Activated CD4-positive, alpha-beta T cell treated with anti-CD3 and anti-CD28 coated beads, Interleukin-2, Interleukin-4, amounts not matched to agents 100 ng/mL and 50 ng/mL, durations not matched to agents 16 hours and 8 hours (primary cell): Measurements from ENCODE around the gene PHC3.
"Not testable (repeated sequence)": the region's sequence is repeated elsewhere in the genome, so short reads cannot be mapped to it uniquely, and the experiment has no call there.

Experiments used
- DNase-seq: peaks from one replicate; pipeline ENCODE4 v3.0.0-alpha.2; 2020; ENCODE audit warnings: low spot score

The PHC3 gene, protein sequence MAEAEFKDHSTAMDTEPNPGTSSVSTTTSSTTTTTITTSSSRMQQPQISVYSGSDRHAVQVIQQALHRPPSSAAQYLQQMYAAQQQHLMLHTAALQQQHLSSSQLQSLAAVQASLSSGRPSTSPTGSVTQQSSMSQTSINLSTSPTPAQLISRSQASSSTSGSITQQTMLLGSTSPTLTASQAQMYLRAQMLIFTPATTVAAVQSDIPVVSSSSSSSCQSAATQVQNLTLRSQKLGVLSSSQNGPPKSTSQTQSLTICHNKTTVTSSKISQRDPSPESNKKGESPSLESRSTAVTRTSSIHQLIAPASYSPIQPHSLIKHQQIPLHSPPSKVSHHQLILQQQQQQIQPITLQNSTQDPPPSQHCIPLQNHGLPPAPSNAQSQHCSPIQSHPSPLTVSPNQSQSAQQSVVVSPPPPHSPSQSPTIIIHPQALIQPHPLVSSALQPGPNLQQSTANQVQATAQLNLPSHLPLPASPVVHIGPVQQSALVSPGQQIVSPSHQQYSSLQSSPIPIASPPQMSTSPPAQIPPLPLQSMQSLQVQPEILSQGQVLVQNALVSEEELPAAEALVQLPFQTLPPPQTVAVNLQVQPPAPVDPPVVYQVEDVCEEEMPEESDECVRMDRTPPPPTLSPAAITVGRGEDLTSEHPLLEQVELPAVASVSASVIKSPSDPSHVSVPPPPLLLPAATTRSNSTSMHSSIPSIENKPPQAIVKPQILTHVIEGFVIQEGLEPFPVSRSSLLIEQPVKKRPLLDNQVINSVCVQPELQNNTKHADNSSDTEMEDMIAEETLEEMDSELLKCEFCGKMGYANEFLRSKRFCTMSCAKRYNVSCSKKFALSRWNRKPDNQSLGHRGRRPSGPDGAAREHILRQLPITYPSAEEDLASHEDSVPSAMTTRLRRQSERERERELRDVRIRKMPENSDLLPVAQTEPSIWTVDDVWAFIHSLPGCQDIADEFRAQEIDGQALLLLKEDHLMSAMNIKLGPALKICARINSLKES

DNA sequence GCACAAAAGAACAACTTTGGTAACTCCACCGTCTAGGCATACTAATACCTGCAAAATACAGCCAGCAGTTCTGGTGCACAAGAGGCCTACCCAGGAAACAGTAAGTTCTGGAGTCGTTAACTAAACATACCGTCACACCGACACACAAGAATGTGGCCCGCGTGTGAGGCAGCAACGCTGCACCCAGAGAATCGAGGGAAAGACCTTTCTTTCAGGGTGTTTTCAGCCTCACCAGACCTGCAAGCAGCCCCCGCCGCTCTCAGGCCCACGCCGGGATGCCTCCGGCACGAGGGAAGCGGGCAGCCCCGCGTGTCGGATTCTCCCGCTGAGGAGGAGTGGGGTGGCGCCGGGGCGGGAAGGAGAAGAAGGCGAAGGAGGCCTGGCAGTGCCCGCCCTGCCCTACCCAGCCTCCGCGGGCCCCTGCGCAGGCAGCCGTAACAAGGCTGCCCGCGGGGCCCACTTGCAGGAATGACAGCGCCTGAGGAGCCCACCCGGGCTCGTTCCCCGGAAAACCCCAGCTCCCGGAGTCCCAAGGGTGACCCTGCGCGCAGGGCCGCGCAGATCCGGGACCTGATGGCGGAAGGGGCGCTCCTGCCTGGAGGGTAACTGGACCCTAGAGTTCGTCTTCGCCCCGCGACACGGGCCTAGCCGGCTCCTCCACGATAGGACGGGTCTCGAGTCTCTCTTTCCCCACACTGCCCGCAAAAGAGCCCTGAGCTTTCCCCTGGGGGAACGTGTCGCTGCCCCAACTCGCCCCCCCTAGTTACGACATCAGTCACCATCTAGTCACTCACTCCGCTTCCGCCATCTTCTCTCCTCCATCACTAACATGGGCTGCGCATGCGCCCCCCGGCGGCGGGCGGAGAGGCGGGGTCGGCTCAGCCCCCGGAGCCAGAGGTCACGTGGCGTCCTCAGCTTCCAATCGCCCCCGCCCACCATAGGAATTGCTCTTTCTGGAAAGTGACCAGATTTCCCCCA, at the start of gene PHC3:
PHC3 (minus strand) TSS at position 826 of the 978 bp plus-strand sequence; CDS start at position 808, 18 bp downstream.
- DNase-seq, result peak; percentile 94

DNA sequence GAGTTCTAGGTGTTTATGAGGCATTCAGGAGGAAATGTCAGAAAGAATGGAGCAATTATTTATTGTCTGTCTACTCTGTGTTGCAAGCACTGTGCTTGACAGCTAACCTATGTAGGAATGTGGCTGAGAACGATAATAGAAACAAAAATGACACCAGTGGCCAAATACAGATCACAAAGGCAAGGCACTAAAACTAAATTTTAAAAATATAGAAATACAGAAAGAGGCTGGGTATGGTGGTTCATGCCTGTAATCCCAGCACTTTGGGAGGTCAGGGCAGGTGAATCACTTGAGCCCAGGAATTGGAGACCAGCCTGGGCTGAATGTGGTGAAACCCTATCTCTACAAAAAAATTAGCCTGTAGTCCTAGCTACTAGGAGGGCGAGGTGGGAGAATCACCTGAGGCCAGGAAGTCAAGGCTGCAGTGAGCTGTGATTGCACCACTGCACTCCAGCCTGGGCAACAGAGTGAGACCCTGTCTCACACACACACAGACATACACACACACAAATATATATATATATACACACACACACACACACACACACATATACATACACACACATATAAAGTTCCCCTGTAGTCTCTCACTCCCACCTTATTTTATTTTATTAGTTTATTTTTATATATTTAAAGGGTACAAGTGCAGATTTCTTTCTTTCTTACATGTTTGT, 46.7 kb upstream of the PHC3 start:
- DNase-seq, result no peak

DNA sequence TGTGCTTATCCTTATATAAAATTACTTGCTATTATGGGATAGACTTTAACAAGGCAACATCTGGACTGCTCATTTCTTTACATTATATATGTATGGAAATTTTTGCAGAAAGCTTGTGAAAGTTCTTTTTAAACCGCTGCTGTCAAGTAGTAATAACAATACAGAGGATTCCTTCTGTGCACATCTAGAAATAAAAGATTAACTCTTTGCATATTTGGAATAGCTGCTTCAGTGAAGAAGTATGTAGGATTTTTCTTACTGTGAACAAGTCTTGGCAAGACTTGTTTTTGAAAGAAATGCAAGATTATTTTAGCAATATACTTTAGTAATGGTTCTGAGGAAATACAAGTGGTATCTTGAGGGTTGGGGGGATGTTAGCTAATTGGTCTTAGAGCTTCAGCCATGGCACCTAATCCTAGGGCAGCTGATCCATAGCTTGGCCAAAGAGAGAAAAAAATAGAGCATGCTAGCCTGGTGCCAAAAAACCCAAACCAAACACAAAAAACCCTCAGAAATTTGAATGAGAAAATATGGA, 45.0 kb upstream of the PHC3 start:
- no peak for DNase-seq

DNA sequence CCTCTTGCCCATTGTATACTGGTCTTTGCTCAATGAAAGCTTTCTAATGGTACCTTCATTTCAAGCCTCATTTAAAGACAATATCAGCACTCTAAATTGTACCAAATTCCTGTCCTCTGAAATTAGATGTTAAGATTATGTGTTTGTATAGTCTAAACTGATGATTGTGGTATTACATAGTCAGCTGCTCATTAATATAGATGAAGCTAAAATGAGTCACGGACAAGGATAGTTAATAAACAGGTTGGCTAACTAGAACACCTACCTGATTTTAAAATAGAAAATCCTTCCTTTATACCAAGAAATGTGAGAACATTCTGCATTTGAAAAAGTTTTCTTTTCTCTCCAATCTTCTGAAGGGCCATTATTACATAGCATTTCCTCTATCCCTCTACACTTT, 43.6 kb upstream of the PHC3 start:
- no peak for DNase-seq

DNA sequence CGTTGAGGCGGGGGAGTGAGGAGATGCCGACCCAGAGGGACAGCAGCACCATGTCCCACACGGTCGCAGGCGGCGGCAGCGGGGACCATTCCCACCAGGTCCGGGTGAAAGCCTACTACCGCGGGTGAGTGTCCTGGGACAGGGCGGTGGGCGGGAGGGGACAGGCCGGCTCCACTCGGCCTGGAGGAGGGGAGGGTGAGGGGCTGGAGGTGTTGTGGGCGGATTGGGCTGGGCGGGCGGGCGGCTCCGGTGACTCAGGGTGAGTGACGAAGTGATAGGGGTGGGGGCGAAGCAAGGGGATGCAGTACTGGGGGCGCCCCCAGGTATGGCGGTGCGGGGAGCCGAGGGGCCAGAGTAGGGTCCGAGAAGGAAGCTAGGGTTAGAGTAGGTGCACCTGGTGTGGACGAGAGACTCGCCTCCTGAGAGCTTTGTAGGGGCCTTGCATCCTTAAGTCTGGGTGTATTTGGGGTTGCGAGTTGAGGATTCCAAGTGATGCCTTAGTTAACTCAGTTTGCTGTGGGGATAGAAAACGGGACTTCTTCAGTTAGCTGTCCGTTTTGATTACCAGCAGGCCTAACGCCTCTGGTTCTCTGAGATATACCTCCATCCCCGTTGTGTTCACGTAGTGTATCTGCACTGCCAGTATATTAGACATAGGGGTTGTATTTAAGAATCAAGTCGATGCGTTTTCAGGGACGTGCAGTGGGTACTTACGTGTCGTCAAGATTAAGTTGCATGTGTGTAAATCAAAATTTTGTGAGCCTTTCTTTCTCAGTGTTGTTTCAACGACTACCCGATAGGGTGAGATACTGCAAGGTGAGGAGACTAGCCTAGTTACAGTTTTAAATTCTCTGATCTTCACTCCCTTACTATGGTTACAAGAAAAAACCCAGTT, 41.4 kb upstream of the PHC3 start:
- peak; percentile 37 for DNase-seq

DNA sequence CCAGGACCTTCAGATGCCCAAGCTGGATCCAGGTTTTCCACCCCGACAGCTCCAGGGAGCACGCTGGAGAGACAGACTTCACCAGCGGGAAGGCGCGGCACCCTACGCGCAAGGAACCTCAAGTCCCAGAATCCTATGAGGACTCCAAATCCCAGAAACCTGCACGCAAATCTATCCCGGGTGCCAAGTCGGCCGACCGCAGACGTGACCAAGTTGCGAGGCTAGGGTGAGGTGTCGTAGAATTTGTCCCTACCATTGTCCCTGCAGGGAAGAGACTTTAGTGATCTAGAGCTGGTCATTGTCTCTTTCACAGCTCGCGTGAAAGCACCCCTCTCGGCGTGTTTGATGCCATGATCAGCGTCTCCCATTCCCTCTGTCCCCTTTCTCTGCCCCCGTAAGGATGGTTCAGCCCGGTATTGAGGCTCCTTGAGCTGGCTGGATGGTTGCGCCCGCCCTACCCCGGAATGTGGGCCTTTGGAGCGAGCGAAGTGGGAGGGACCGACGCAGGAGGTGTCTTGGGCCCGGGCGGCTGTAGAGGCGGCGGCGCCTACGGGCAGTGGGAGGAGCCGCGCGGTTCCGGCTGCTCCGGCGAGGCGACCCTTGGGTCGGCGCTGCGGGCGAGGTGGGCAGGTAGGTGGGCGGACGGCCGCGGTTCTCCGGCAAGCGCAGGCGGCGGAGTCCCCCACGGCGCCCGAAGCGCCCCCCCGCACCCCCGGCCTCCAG, 40.6 kb upstream of the PHC3 start, which contains the start of gene PRKCI:
PRKCI (plus strand) TSS at position 501 of the 723 bp plus-strand sequence. CDS start 246 bp downstream, outside the sequence.
- DNase-seq, result peak; percentile 95

DNA sequence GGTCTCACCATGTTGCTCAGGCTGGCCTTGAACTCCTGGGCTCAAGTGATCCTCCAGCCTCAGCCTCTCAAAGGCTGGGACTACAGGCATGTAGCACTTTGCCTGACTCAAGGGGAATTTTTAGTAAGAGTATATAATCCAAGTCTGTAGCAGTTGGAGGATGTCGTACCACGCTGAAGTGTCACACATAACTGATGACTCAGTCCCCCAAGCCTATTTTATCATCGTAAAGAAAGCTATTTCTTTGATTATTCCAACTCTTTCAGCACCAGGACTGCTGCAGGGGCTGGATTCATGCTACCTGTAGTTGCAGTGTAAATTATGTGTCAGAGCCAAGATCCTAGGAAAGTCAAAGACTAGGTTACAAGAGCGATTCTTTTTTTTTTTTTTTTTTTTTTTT, 39.3 kb upstream of the PHC3 start:
- DNase-seq, result no peak

DNA sequence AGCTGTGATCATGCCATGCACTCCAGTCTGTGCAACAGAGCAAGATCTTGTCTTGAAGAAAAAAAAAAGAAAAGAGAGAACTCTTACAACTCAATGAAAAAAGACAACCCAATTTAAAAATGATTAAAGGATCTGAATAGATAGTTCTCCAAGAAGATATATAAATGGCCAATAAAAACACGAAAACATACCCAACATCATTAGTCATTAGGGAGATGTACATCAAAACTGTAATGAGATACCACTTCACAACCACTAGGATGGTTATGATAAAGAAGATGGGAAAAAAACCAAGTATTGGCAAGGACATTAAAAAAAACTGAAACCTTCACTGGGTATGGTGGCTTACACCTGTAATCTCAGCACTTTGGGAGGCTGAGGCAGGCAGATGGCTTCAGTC, 38.3 kb upstream of the PHC3 start:
- no peak for DNase-seq

DNA sequence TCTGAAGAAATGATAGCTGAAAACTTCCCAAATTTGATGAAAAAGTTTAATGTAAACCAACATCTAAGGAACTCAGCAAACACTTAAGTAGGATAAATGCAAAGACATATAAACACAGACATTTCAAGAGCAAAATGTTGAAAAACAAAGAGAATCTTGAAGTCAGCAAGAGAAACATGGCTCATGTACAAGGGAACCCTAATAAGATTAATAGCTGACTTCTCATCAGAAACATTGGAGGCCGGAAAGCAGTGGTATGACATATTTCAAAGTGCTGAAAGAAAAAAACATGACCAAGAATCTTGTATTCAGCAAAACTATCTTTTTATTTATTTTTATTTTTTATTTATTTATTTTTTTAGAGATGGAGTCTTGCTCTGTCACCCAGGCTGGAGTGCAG, 30.1 kb upstream of the PHC3 start:
- DNase-seq, result no peak

DNA sequence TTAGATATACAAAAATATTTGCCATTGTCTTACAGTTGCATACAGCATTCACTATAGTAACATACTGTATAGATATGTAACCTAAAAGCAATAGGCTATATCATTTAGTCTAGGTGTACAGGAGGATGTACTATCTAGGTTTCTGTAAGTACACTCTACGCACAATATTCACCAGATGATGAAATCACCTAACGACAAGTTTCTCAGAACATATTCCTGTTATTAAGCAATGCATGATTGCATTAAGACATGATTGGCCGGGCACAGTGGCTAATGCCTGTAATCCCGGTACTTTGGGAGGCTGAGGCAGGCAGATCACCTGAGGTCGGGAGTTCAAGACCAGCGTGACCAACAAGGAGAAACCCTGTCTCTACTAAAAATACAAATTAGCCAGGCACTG, 26.2 kb upstream of the PHC3 start:
- DNase-seq, result no peak

DNA sequence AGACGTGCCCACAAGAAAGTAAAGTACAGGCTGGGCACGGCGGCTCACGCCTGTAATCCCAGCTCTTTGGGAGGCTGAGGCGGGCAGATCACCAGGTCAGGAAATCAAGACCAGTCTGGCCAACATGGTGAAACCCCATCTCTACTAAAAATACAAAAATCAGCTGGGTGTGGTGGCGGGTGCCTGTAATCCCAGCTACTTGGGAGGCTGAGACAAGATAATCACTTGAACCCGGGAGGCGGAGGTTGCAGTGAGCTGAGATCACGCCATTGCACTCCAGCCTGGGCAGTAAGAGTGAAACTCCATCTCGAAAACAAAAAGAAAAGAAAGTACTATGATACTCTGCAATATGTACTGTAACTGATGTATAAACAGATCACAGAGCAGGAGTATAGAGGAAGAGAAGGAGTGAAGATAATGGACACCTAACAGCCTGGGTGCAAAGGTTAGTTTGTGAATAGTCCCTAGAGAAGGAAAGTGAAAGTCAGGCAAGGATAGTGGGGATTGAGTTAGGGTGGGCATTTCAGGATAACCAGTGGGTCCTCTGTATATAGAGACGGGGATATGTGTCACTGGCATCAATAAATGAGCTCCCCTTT, 24.7 kb upstream of the PHC3 start:
- DNase-seq, result not testable (repeated sequence)

DNA sequence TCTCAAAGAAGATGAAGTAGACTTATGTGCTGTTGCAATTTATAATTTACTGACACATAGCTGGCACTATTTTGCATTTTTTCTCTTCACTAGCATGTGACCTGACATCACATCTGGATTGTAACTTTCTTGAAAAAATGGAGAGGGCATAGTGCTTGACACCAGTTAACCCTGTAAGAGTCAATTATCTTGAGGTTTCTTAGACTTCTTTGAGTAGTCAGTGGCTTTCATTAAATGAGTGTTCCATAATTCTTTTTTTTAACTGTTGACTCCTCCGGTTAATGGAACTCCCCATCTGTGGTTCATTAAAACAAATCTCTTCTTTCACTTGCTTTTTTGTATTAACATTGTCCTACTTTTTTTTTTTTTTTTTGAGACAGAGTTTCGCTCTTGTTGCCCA, 23.8 kb upstream of the PHC3 start:
- no peak for DNase-seq

DNA sequence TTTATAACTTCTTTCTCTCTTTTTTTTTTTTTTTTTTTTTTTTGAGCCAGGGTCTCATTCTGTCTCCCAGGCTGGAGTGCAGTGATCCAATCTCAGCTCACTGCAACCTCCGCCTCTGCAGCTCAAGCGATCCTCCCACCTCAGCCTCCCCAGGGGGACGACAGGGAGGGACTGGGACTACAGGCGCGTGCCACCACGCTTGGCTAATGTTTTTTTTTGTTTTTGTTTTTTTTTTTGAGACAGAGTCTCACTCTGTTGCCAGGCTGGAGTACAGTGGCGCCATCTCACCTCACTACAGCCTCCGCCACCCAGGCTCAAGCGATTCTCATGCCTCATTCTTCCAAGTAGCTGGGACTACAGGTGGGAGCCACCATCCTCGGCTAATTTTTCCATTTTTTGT, 23.0 kb upstream of the PHC3 start:
- no peak for DNase-seq

DNA sequence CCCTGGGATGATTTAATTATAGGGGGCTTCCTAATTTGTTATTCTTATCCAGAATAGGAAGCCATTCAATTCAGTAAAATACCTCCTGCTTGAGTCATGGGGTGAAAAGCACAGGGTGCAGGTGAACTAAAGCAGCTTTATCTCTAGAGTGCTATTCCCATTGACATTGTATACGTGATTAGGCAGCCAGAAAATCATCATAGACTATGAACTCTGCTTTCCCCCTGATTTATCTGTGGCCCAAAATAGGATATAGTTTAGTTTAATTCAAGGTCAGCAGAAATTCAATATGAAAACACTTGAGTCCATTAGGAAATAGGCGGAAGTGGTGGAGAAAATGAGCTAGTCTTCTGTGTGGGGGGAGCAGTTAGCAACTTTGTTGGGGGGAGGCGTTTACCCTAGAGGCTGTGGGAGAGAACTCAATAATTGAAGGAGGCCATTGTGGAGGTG, 22.5 kb upstream of the PHC3 start:
- no peak for DNase-seq

DNA sequence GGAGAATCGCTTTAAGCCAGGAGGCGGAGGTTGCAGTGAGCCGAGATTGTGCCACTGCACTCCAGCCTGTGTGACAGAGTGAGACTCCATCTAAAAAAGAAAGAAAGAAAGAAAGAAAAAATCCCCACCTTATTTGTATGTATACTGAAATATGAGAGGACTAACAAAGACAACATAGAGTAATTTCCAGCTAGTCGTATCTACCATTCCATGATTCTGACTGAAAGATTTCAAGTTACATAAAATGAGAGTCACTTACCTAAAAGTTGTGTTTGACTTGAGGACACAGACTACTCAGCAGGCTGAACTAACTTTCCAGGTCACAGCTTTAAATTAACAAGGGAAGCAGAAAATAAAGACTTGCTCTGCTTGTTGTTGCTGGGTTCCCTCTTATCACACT, 21.9 kb upstream of the PHC3 start:
- DNase-seq, result no peak

DNA sequence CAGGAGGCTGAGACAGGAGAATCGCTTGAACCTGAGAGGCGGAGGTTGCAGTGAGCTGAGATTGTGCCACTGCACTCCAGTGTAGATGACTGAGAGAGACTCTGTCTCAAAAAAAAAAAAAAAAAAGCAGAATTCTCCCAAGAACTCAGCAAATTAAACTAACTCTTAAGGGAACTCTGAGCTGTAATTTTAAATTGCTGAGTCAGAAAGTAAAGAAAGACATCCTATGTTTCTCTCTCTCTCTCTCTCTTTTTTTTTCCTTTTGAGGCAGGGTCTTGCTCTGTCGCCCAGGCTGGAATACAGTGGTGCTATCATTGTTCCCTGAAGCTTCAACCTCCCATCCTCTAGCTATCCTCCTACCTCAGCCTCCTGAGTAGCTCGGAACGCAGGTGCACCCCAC, 20.0 kb upstream of the PHC3 start:
- DNase-seq, result no peak

DNA sequence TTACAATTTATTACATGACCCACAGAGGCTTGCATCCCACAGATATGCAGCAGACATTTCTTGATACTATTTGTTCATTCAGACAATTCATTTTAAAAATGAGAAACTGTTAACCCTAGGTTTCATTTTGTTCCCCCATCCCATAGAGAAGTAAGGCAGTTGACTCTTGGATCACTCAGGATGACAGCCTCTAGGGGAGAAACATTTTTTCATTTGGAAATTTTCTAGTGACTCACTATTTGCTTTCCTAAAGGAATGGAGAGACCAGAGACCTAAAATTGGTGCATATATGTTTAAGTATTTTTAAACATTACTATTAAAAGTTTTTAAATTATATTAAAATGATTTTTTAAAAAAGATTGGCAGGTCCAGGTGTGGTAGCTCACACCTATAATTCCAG, 19.5 kb upstream of the PHC3 start:
- no peak for DNase-seq

DNA sequence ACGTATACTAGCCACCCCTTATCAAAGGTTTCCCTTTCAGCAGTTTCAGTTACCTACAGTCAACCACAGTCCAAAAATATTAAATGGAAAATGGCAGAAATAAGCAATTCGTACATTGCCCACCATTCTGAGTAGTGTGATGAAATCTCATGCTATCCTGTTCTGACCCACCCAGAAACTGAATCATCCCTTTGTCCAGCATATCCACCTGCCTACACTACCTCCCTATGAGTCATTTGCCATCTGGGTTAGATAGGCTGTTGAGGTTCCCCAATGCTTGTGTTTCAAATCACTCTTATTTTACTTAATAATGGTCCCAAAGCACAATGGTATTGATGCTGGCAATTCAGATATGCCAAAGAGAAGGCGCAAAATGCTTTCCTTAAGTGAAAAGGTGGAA, 15.3 kb upstream of the PHC3 start:
- no peak for DNase-seq

DNA sequence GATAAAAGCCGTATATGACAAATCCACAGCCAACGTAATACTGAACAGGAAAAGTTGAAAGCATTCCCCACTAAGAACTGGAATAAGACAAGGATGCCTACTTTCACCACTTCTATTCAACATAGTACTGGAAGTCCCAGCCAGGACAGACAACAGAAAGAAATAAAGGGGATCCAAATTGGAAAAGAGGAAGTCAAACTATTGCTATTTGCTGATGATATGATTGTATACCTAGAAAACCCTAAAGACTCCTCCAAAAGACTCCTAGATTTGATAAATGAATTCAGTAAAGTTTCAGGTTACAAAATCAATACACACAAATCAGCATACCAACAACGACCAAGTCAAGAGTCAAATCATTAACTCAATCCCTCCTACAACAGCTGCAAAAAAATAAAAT, 14.2 kb upstream of the PHC3 start:
- not testable (repeated sequence) for DNase-seq
